Fibroblast of lung (primary cell): ENCODE measurements around the gene TIMM50. TPM values are rescaled to one million over a fixed set of nuclear protein-coding genes. Genes with fewer than 3 reads are reported as not detected.
"Not testable (repeated sequence)": the region's sequence is repeated elsewhere in the genome, so short reads cannot be mapped to it uniquely, and the experiment has no call there.

ENCODE experiments used
- DNase-seq, 2 donors: peaks; one replicate each; pipeline versions ENCODE4 v3.0.0 to v3.0.0-alpha.2; 2010; ENCODE audit warnings: low read depth in 2 of 2
- H2AFZ ChIP-seq: 2 replicates; pipeline ENCODE4 v1.5.1; 2012; ENCODE audit warnings: low read length, control low read depth, inconsistent platforms
- H3K27ac ChIP-seq: 2 replicates; pipeline ENCODE4 v1.5.1; 2011; ENCODE audit warnings: low read length, control low read depth; ENCODE audit not compliant: insufficient read depth
- H3K27me3 ChIP-seq: 2 replicates; pipeline ENCODE4 v1.5.1; 2011; ENCODE audit warnings: mild to moderate bottlenecking, low read length; ENCODE audit not compliant: control insufficient read depth, insufficient read depth
- H3K36me3 ChIP-seq: 2 replicates; pipeline ENCODE4 v1.5.1; 2011; ENCODE audit warnings: low read length; ENCODE audit not compliant: control insufficient read depth, insufficient read depth
- H3K4me1 ChIP-seq: 2 replicates; pipeline ENCODE4 v1.5.1; 2011; ENCODE audit warnings: low read length; ENCODE audit not compliant: control insufficient read depth, insufficient read depth; ENCODE audit errors: extremely low read depth
- H3K4me2 ChIP-seq: 2 replicates; pipeline ENCODE4 v1.5.1; 2011; ENCODE audit warnings: low read length, control low read depth; ENCODE audit not compliant: insufficient read depth; ENCODE audit errors: extremely low read depth
- H3K4me3 ChIP-seq, 4 experiments: fragments of 200-600 bp in 1 of 4; sonication (generic) in 1 of 4; replicated peaks in 1 of 4; 2 replicates each; pipeline ENCODE4 v1.5.1; 2011 to 2016; ENCODE audit warnings: low read length in 4 of 4, low read depth in 3 of 4, mild to moderate bottlenecking in 3 of 4, control low read depth in 2 of 4, inconsistent platforms in 1 of 4, mixed read lengths in 1 of 4; ENCODE audit not compliant: insufficient read depth in 1 of 4; ENCODE audit errors: control extremely low read depth in 1 of 4
- H3K79me2 ChIP-seq: 2 replicates; pipeline ENCODE4 v1.5.1; 2012; ENCODE audit warnings: mild to moderate bottlenecking, low read length, inconsistent platforms; ENCODE audit not compliant: control insufficient read depth, insufficient read depth
- H3K9ac ChIP-seq: 2 replicates; pipeline ENCODE4 v1.5.1; 2011; ENCODE audit warnings: mild to moderate bottlenecking, low read length, control low read depth; ENCODE audit not compliant: insufficient read depth
- H3K9me3 ChIP-seq: 2 replicates; pipeline ENCODE4 v1.5.1; 2012; ENCODE audit warnings: low read depth, low read length; ENCODE audit not compliant: control insufficient read depth, insufficient read depth
- H4K20me1 ChIP-seq: 2 replicates; pipeline ENCODE4 v1.5.1; 2011; ENCODE audit warnings: low read length; ENCODE audit not compliant: control insufficient read depth, insufficient read depth; ENCODE audit errors: extremely low read depth
- EZH2 ChIP-seq: IDR thresholded peaks from 2 replicates; pipeline ENCODE4 v1.5.1; 2012; ENCODE audit warnings: low read length, control low read depth, mild to moderate bottlenecking; ENCODE audit errors: missing control alignments
- polyA plus RNA-seq, 2 donors: library from polyadenylated mRNA; depleted of rRNA in 1 of 2; stranded (reverse) in 1 of 2; unstranded in 1 of 2; fragments of >200 nt; gene quantifications; 2 replicates each; pipeline ENCODE4 v1.2.1, GENCODE V29; 2011 to 2012; ENCODE audit warnings: missing spikeins in 1 of 2
- total RNA-seq: library from RNA; depleted of rRNA; stranded (reverse); fragments of >200 nt; gene quantifications from 2 replicates; pipeline ENCODE4 v1.2.1, GENCODE V29; 2014
- TF ChIP-seq, protein P1 (sequence below), 2 donors: IDR thresholded peaks in 1 of 2; conservative IDR thresholded peaks in 1 of 2; 1 replicate in 1 of 2; 2 replicates in 1 of 2; pipeline ENCODE4 v1.5.1; 2011 to 2012; ENCODE audit warnings: low read length in 2 of 2, control low read depth in 1 of 2, inconsistent platforms in 1 of 2, low read depth in 1 of 2, mild to moderate bottlenecking in 1 of 2

The TIMM50 gene
- total and polyA plus RNA-seq, 2 donors (not counting 1 experiment from before 2014, with no cell fraction given) = 43.5 to 45.7 TPM

DNA sequence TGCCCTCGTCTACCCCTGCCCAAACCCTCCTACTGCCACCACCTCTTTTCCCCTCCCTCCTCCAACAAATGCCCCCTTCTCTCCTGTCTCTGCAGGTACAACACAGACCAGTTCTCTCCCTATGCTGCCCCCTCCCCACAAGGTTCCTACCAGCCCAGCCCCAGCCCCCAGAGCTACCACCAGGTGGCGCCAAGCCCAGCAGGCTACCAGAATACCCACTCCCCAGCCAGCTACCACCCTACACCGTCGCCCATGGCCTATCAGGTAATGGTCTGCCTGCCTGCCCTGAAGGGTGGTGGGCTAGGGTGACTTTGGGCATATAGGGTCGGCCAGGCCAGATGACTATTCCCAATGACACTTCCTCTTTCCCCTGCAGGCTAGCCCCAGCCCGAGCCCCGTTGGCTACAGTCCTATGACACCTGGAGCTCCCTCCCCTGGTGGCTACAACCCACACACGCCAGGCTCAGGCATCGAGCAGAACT lies 6.5 kb upstream of the TIMM50 start:
- no peaks in the 10 kb centered on the region for H3K27me3 ChIP-seq
- TF ChIP-seq EZH2 = no peak
- TF ChIP-seq, protein P1, sequence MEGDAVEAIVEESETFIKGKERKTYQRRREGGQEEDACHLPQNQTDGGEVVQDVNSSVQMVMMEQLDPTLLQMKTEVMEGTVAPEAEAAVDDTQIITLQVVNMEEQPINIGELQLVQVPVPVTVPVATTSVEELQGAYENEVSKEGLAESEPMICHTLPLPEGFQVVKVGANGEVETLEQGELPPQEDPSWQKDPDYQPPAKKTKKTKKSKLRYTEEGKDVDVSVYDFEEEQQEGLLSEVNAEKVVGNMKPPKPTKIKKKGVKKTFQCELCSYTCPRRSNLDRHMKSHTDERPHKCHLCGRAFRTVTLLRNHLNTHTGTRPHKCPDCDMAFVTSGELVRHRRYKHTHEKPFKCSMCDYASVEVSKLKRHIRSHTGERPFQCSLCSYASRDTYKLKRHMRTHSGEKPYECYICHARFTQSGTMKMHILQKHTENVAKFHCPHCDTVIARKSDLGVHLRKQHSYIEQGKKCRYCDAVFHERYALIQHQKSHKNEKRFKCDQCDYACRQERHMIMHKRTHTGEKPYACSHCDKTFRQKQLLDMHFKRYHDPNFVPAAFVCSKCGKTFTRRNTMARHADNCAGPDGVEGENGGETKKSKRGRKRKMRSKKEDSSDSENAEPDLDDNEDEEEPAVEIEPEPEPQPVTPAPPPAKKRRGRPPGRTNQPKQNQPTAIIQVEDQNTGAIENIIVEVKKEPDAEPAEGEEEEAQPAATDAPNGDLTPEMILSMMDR (conservative IDR thresholded peaks at IDR 0.05 in 1 of 2, IDR thresholded peaks at IDR 0.05 in 1 of 2; ENCODE audit: low read depth in 1 of 2, low read length in 2 of 2) = peak; percentile 67 to 86
- H3K9ac ChIP-seq = peak overlapping the region; percentile 5
- H3K4me2 ChIP-seq = no peak overlapping the region
- peak; percentile 24 to 31 for DNase-seq
- H3K27ac ChIP-seq = no peak overlapping the region
- no peaks in the 10 kb centered on the region for H3K79me2 ChIP-seq
- no peaks in the 10 kb centered on the region for H3K9me3 ChIP-seq
- H4K20me1 ChIP-seq = no peaks in the 10 kb centered on the region
- no peak overlapping the region for H2AFZ ChIP-seq
- H3K4me3 ChIP-seq = no peak overlapping the region
- peaks cover 43% of the 10 kb centered on the region for H3K36me3 ChIP-seq
- no peaks in the 10 kb centered on the region for H3K4me1 ChIP-seq

DNA sequence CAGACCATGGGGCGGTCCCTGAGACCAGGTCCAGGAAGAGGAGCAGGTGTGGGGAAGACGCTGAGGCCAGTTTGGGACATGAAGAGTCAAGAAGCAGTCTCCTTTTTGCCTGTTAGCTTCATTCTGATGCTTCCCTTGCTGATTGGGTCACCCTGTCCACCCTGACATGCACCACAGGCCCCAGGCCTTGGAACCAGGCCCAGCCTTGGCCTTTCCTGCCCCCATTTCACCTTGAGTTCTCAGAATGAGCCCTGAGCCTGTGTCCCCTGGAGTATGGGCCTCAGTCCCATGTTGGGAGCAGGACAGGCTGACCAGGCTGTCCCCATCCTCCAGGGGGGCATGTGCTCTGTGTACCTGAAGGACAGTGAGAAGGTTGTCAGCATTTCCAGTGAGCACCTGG lies 4.9 kb upstream of the TIMM50 start:
- Histone ChIP-seq H3K4me2 (no peak overlapping the region), H3K79me2 (peaks cover under 1% of the 10 kb centered on the region), H3K27ac (no peak overlapping the region), H4K20me1 (no peaks in the 10 kb centered on the region), H3K9me3 (no peaks in the 10 kb centered on the region), H3K36me3 (peaks cover 30% of the 10 kb centered on the region), H3K4me1 (no peaks in the 10 kb centered on the region), H2AFZ (no peak overlapping the region), H3K4me3 (no peak overlapping the region), H3K27me3 (no peaks in the 10 kb centered on the region), H3K9ac (no peak overlapping the region)
- no peak for DNase-seq
- no peak for TF ChIP-seq EZH2
- TF ChIP-seq, protein P1 (conservative IDR thresholded peaks at IDR 0.05 in 1 of 2, IDR thresholded peaks at IDR 0.05 in 1 of 2; ENCODE audit: low read depth in 1 of 2, low read length in 2 of 2) = no peak

DNA sequence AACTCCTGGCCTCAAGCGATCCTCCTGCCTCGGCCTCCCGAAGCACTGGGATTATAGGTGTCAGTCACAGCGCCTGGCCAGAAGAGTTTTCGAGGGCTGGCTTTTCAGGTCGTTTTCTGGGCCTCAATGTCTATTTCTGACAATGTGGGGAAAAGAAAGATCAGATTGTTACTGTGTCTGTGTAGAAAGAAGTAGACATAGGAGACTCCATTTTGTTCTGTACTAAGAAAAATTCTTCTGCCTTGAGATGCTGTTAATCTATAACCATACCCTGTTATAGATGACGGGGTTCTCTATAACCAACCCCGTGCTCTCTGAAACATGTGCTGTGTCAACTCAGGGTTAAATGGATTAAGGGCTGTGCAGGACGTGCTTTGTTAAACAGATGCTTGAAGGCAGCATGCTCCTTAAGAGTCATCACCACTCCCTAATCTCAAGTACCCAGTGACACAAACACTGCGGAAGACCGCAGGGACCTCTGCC lies 1.3 kb upstream of the TIMM50 start:
- H3K4me3 ChIP-seq, H3K4me1 ChIP-seq, H3K9me3 ChIP-seq, H2AFZ ChIP-seq, H3K27ac ChIP-seq, H3K27me3 ChIP-seq, DNase-seq, H3K9ac ChIP-seq, H3K4me2 ChIP-seq, H4K20me1 ChIP-seq: not testable (repeated sequence)
- peaks cover 18% of the 10 kb centered on the region for H3K79me2 ChIP-seq
- H3K36me3 ChIP-seq = peaks cover 14% of the 10 kb centered on the region
